Inflammatory macrophage (primary cell): ENCODE data around the gene GOSR1.
"Not testable (repeated sequence)": the region's sequence is repeated elsewhere in the genome, so short reads cannot be mapped to it uniquely, and the experiment has no call there.

ENCODE experiments used
- DNase-seq, 2 donors: peaks; one replicate each; pipeline ENCODE4 v3.0.0-alpha.2; 2020 to 2022

The GOSR1 gene

GRCh38 chr17:30564422-30565072 is 87.3 kb downstream of the GOSR1 start:
- DNase-seq = peak; percentile 73 to 84

GRCh38 chr17:30565073-30565935 is 88.1 kb downstream of the GOSR1 start:
- no peak for DNase-seq

GRCh38 chr17:30566104-30566503 is 88.9 kb downstream of the GOSR1 start:
- not testable (repeated sequence) for DNase-seq

- not testable (repeated sequence) for DNase-seq
Measured at GRCh38 chr17:30566516-30567225, 89.5 kb downstream of the GOSR1 start.

- no peak for DNase-seq
Measured at GRCh38 chr17:30567231-30568116, 90.3 kb downstream of the GOSR1 start.

GRCh38 chr17:30568117-30568430 is 90.9 kb downstream of the GOSR1 start:
- DNase-seq = no peak

GRCh38 chr17:30569531-30570175 is 92.4 kb downstream of the GOSR1 start:
- not testable (repeated sequence) for DNase-seq

- no peak for DNase-seq
Measured at GRCh38 chr17:30570191-30570590, 93.0 kb downstream of the GOSR1 start.

- DNase-seq = no peak
Measured at GRCh38 chr17:30570596-30571265, 93.5 kb downstream of the GOSR1 start.

- DNase-seq = not testable (repeated sequence)
Measured at GRCh38 chr17:30571404-30571803, 94.2 kb downstream of the GOSR1 start.

GRCh38 chr17:30571921-30572320 is 94.7 kb downstream of the GOSR1 start:
- DNase-seq = no peak

GRCh38 chr17:30572651-30573554 is 95.7 kb downstream of the GOSR1 start:
- not testable (repeated sequence) for DNase-seq

- DNase-seq = no peak
Measured at GRCh38 chr17:30573603-30574175, 96.5 kb downstream of the GOSR1 start.

GRCh38 chr17:30574309-30574708 is 97.1 kb downstream of the GOSR1 start:
- DNase-seq = not testable (repeated sequence)

- not testable (repeated sequence) for DNase-seq
Measured at GRCh38 chr17:30574806-30575205, 97.6 kb downstream of the GOSR1 start.

GRCh38 chr17:30575648-30576325 is 98.6 kb downstream of the GOSR1 start:
- not testable (repeated sequence) for DNase-seq

- DNase-seq = peak in 1 of 2 donors; percentile 4
Measured at GRCh38 chr17:30576326-30576861, 99.2 kb downstream of the GOSR1 start.
